HepG2 (cell line): ENCODE data around the gene SLC22A7. TPM values are rescaled to one million over a fixed set of nuclear protein-coding genes. Genes with fewer than 3 reads are reported as not detected.
A peak's percentile ranks its signal among the peaks of the same experiment; 100 is the strongest.

ENCODE experiments used
- ADNP ChIP-seq: sonication (generic); formaldehyde crosslinking; IDR thresholded peaks from 2 replicates; pipeline ENCODE4 v1.4.0; 2020; ENCODE audit warnings: missing genetic modification reagents
- AGO1 ChIP-seq: fragments of 200-400 bp; formaldehyde crosslinking; IDR thresholded peaks from 2 replicates; pipeline ENCODE4 v1.6.1; 2017; ENCODE audit warnings: mild to moderate bottlenecking, low read depth, low read length, moderate library complexity; ENCODE audit not compliant: poor library complexity, severe bottlenecking
- CREB1 ChIP-seq, 2 experiments: fragments of 450-650 bp in 1 of 2; IDR thresholded peaks; 2 replicates each; pipeline ENCODE4 v1.6.1; 2016 to 2017; ENCODE audit warnings: control low read depth in 1 of 2, mild to moderate bottlenecking in 1 of 2, missing compliant biosample characterization in 1 of 2, missing genetic modification characterization in 1 of 2
- EHMT2 ChIP-seq: fragments of 200-600 bp; sonication (generic); IDR thresholded peaks from 2 replicates; pipeline ENCODE4 v1.7.0; 2017; ENCODE audit warnings: antibody characterized with exemption, low read depth, low read length, borderline replicate concordance
- EP300 ChIP-seq, 3 experiments: sonication (generic) in 1 of 3; formaldehyde crosslinking in 1 of 3; IDR thresholded peaks; 2 replicates each; pipeline versions ENCODE4 v1.5.1 to v1.6.1; 2011 to 2020; ENCODE audit warnings: low read depth in 2 of 3, low read length in 2 of 3, borderline replicate concordance in 1 of 3, improper control_type of control experiment in 1 of 3, mild to moderate bottlenecking in 1 of 3, missing genetic modification reagents in 1 of 3, moderate library complexity in 1 of 3
- GATAD2A ChIP-seq: IDR thresholded peaks from 2 replicates; pipeline ENCODE4 v1.6.1; 2016
- GTF2F1 ChIP-seq: fragments of 150-350 bp; IDR thresholded peaks from 2 replicates; pipeline ENCODE4 v1.6.1; 2014; ENCODE audit warnings: low read length
- HDAC1 ChIP-seq: sonication (generic); formaldehyde crosslinking; IDR thresholded peaks from 2 replicates; pipeline ENCODE4 v1.5.1; 2020; ENCODE audit warnings: mild to moderate bottlenecking, missing genetic modification reagents
- MAFG ChIP-seq: sonication (generic); formaldehyde crosslinking; IDR thresholded peaks from 2 replicates; pipeline ENCODE4 v1.5.1; 2020; ENCODE audit warnings: mild to moderate bottlenecking, missing genetic modification reagents
- NFRKB ChIP-seq: fragments of 450-650 bp; IDR thresholded peaks from 2 replicates; pipeline ENCODE4 v1.6.1; 2017
- NFYB ChIP-seq: sonication (generic); formaldehyde crosslinking; IDR thresholded peaks from 2 replicates; pipeline ENCODE4 v1.4.0; 2020; ENCODE audit warnings: missing genetic modification reagents
- PRPF4 ChIP-seq: fragments of 200-400 bp; formaldehyde crosslinking; IDR thresholded peaks from 2 replicates; pipeline ENCODE4 v1.6.1; 2016; ENCODE audit warnings: low read length, low read depth; ENCODE audit not compliant: poor library complexity, severe bottlenecking
- RAD21 ChIP-seq: fragments of 450-650 bp; formaldehyde crosslinking; IDR thresholded peaks from 2 replicates; pipeline ENCODE4 v1.5.0; 2020; ENCODE audit warnings: mild to moderate bottlenecking
- RARA ChIP-seq: IDR thresholded peaks from 2 replicates; pipeline ENCODE4 v1.6.1; 2016; ENCODE audit warnings: missing genetic modification reagents, missing compliant biosample characterization
- RFX1 ChIP-seq: fragments of 450-650 bp; IDR thresholded peaks from 2 replicates; pipeline ENCODE4 v1.6.1; 2017
- TBX3 ChIP-seq: fragments of 450-650 bp; IDR thresholded peaks from 2 replicates; pipeline ENCODE4 v1.6.1; 2017; ENCODE audit warnings: antibody characterized with exemption, mild to moderate bottlenecking, inconsistent platforms, borderline replicate concordance
- TGIF2 ChIP-seq: IDR thresholded peaks from 2 replicates; pipeline ENCODE4 v1.6.1; 2016; ENCODE audit warnings: control low read depth, missing compliant biosample characterization
- THYN1 ChIP-seq: sonication (generic); formaldehyde crosslinking; IDR thresholded peaks from 2 replicates; pipeline ENCODE4 v1.8.1; 2023; ENCODE audit warnings: low read depth, mild to moderate bottlenecking, moderate library complexity, missing genetic modification reagents, borderline replicate concordance
- ZBTB21 ChIP-seq: sonication (generic); formaldehyde crosslinking; IDR thresholded peaks from 2 replicates; pipeline ENCODE4 v1.4.0; 2020; ENCODE audit warnings: missing genetic modification reagents
- ZKSCAN5 ChIP-seq: sonication (generic); formaldehyde crosslinking; IDR thresholded peaks from 2 replicates; pipeline ENCODE4 v1.5.1; 2020; ENCODE audit warnings: mild to moderate bottlenecking, missing genetic modification reagents
- ZNF10 ChIP-seq: sonication (generic); formaldehyde crosslinking; IDR thresholded peaks from 2 replicates; pipeline ENCODE4 v1.4.0; 2020; ENCODE audit warnings: mild to moderate bottlenecking, low read depth, missing genetic modification reagents, borderline replicate concordance
- ZNF282 ChIP-seq: fragments of 450-650 bp; IDR thresholded peaks from 2 replicates; pipeline ENCODE4 v1.6.1; 2018; ENCODE audit not compliant: partially characterized antibody
- ZNF292 ChIP-seq: sonication (generic); formaldehyde crosslinking; IDR thresholded peaks from 2 replicates; pipeline ENCODE4 v1.8.1; 2022; ENCODE audit warnings: mild to moderate bottlenecking, low read depth, missing genetic modification reagents, borderline replicate concordance
- ZNF331 ChIP-seq: sonication (generic); formaldehyde crosslinking; IDR thresholded peaks from 2 replicates; pipeline ENCODE4 v1.4.0; 2020; ENCODE audit warnings: missing genetic modification reagents
- ZNF766 ChIP-seq: sonication (generic); formaldehyde crosslinking; IDR thresholded peaks from 2 replicates; pipeline ENCODE4 v1.5.0; 2020; ENCODE audit warnings: missing genetic modification reagents, borderline replicate concordance
- polyA plus RNA-seq, 8 experiments: library from polyadenylated mRNA; depleted of rRNA in 3 of 8; stranded (reverse) in 7 of 8; unstranded in 1 of 8; fragments of >200 nt; fragmentation: Illumina TruSeq in 4 of 8; extraction: Trizol in 4 of 8; gene quantifications; 2 replicates each; pipeline versions ENCODE4 v1.2.1 to v1.2.3, GENCODE V29; 2011 to 2016; ENCODE audit warnings: low read depth in 4 of 8, missing spikeins in 1 of 8, mixed read lengths in 1 of 8; ENCODE audit not compliant: insufficient read depth in 1 of 8
- total RNA-seq, 5 experiments: library from RNA; depleted of rRNA; stranded (reverse); fragments of >200 nt; fragmentation: Illumina TruSeq; extraction: Trizol; gene quantifications; 2 replicates each; pipeline ENCODE4 v1.2.3, GENCODE V29; 2016; ENCODE audit warnings: low read depth in 1 of 5
- TF ChIP-seq, protein P1 (sequence below): sonication (generic); formaldehyde crosslinking; IDR thresholded peaks from 2 replicates; pipeline ENCODE4 v1.4.0; 2020; ENCODE audit warnings: missing genetic modification reagents, borderline replicate concordance
- TF ChIP-seq, protein P2 (sequence below): sonication (generic); formaldehyde crosslinking; IDR thresholded peaks from 2 replicates; pipeline ENCODE4 v1.4.0; 2020; ENCODE audit warnings: missing genetic modification reagents
- TF ChIP-seq, protein P3 (sequence below): sonication (generic); formaldehyde crosslinking; IDR thresholded peaks from 2 replicates; pipeline ENCODE4 v1.4.0; 2020; ENCODE audit warnings: mild to moderate bottlenecking, missing genetic modification reagents

The SLC22A7 gene
- total and polyA plus RNA-seq, 2 of the 13 experiments (the other 11 are each of a cell fraction or from before 2014, with no cell fraction given) = 5.3 to 22.6 TPM

DNA sequence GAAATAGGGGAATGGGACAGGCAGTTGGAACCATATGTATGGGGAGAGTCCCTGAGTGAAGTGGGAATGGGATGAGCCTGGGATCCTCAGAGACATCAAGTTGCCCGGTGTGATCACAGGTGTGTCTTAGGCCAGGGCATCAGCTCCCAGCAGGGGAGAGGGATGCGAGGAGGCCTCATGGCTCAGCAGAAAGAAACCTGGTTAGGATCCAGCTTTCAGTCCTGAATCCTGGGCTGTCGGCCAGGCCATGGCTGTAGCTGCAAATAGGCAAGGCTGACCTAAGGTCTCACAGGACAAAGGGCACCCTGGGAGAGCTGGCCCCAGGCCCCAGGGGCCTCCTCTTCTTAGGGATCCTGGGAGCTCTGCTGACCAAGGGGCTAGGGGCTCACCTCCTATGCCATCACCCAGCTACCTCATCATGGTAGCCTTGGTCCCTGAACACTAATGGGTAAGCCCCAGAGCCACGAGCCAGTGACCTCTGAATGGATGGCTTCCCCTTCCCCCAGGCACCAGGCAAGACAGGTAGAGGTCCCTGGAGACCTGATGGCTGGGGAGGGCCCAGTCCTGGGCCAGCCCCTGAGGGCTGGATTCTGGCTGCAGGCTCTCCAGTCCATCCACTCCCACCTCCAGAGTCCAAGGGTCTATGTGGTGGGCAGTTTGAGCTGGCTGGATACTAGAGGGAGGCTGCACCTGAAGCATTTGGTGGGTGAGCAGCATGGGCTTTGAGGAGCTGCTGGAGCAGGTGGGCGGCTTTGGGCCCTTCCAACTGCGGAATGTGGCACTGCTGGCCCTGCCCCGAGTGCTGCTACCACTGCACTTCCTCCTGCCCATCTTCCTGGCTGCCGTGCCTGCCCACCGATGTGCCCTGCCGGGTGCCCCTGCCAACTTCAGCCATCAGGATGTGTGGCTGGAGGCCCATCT, at the start of gene SLC22A7 (continued):
- TF ChIP-seq TGIF2 (CRISPR knock-in tag) = no peak
- TF ChIP-seq EP300 (IDR thresholded peaks at IDR 0.05; ENCODE audit: low read depth in 2 of 2, low read length in 2 of 2) = peak in 1 of 2 experiments; percentile 51; a peak in 1 of 4 replicates
- TF ChIP-seq EP300 (CRISPR knock-in tag; IDR thresholded peaks at IDR 0.05; ENCODE audit: borderline replicate concordance) = peak; percentile 59; the same call in 1 of the 2 replicates
- no peak; the same call in 1 of the 2 replicates for TF ChIP-seq ZKSCAN5 (CRISPR knock-in tag)
- peak; percentile 77 for TF ChIP-seq AGO1
- no peak for TF ChIP-seq PRPF4
- no peak for TF ChIP-seq ZBTB21 (CRISPR knock-in tag)
- TF ChIP-seq ZNF282 = no peak
- no peak for TF ChIP-seq THYN1 (CRISPR knock-in tag)
- TF ChIP-seq NFYB (CRISPR knock-in tag) = no peak
- peak; percentile 66; the same call in 1 of the 2 replicates for TF ChIP-seq ZNF766 (CRISPR knock-in tag)
- TF ChIP-seq, protein P1, sequence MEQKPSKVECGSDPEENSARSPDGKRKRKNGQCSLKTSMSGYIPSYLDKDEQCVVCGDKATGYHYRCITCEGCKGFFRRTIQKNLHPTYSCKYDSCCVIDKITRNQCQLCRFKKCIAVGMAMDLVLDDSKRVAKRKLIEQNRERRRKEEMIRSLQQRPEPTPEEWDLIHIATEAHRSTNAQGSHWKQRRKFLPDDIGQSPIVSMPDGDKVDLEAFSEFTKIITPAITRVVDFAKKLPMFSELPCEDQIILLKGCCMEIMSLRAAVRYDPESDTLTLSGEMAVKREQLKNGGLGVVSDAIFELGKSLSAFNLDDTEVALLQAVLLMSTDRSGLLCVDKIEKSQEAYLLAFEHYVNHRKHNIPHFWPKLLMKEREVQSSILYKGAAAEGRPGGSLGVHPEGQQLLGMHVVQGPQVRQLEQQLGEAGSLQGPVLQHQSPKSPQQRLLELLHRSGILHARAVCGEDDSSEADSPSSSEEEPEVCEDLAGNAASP (CRISPR knock-in tag) = peak; percentile 66; the same call in 1 of the 2 replicates
- no peak for TF ChIP-seq CREB1 (IDR thresholded peaks at IDR 0.05)
- no peak for TF ChIP-seq CREB1 (CRISPR knock-in tag; IDR thresholded peaks at IDR 0.05)
- TF ChIP-seq GATAD2A (CRISPR knock-in tag) = peak; percentile 55
- no peak for TF ChIP-seq NFRKB
- peak; percentile 38; the same call in 1 of the 2 replicates for TF ChIP-seq EHMT2
- TF ChIP-seq ADNP (CRISPR knock-in tag) = no peak
- peak; percentile 4; the same call in 1 of the 2 replicates for TF ChIP-seq RAD21 (CRISPR knock-in tag)
- no peak for TF ChIP-seq RFX1
- TF ChIP-seq, protein P2, sequence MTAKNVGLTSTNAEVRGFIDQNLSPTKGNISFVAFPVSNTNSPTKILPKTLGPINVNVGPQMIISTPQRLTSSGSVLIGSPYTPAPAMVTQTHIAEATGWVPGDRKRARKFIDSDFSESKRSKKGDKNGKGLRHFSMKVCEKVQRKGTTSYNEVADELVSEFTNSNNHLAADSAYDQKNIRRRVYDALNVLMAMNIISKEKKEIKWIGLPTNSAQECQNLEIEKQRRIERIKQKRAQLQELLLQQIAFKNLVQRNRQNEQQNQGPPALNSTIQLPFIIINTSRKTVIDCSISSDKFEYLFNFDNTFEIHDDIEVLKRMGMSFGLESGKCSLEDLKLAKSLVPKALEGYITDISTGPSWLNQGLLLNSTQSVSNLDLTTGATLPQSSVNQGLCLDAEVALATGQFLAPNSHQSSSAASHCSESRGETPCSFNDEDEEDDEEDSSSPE = no peak
- no peak for TF ChIP-seq GTF2F1
- TF ChIP-seq, protein P3, sequence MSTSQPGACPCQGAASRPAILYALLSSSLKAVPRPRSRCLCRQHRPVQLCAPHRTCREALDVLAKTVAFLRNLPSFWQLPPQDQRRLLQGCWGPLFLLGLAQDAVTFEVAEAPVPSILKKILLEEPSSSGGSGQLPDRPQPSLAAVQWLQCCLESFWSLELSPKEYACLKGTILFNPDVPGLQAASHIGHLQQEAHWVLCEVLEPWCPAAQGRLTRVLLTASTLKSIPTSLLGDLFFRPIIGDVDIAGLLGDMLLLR (CRISPR knock-in tag) = no peak
- TF ChIP-seq ZNF10 (CRISPR knock-in tag) = no peak
- no peak for TF ChIP-seq TBX3
- peak; percentile 56 for TF ChIP-seq RARA (CRISPR knock-in tag)
- peak; percentile 59; the same call in 1 of the 2 replicates for TF ChIP-seq ZNF331 (CRISPR knock-in tag)
- TF ChIP-seq ZNF292 (CRISPR knock-in tag) = no peak
- TF ChIP-seq MAFG (CRISPR knock-in tag) = no peak
- TF ChIP-seq HDAC1 (CRISPR knock-in tag) = 0 out of 2 replicates have a peak, but pooled peaks have one; percentile 53
